Loucy (cell line): ENCODE measurements around the gene SORCS1.

ENCODE experiments used
- H2AFZ ChIP-seq: fragments of 200-600 bp; sonication (generic); 2 replicates; pipeline ENCODE4 v1.6.0; 2016; ENCODE audit warnings: antibody characterized with exemption, mild to moderate bottlenecking, low read length, moderate library complexity
- H3F3A ChIP-seq: fragments of 200-600 bp; 2 replicates; pipeline ENCODE4 v1.6.0; 2016; ENCODE audit warnings: antibody characterized with exemption, low read depth, mild to moderate bottlenecking
- H3K27me3 ChIP-seq: fragments of 200-600 bp; sonication (generic); 2 replicates; pipeline ENCODE4 v1.6.1; 2014; ENCODE audit warnings: low read length, mild to moderate bottlenecking; ENCODE audit not compliant: insufficient read depth, poor library complexity, severe bottlenecking
- H3K36me3 ChIP-seq: fragments of 200-600 bp; sonication (generic); 2 replicates; pipeline ENCODE4 v1.6.1; 2016; ENCODE audit warnings: low read length; ENCODE audit not compliant: insufficient read depth
- H3K4me1 ChIP-seq: fragments of 200-600 bp; sonication (generic); 2 replicates; pipeline ENCODE4 v1.5.1; 2014; ENCODE audit warnings: low read length, mild to moderate bottlenecking; ENCODE audit not compliant: insufficient read depth, poor library complexity, severe bottlenecking
- H3K4me2 ChIP-seq: fragments of 200-600 bp; sonication (generic); 2 replicates; pipeline ENCODE4 v1.6.0; 2014; ENCODE audit warnings: antibody characterized with exemption, low read length, low read depth, mild to moderate bottlenecking; ENCODE audit not compliant: poor library complexity, severe bottlenecking
- H3K4me3 ChIP-seq: fragments of 200-600 bp; sonication (generic); 2 replicates; pipeline ENCODE4 v1.5.1; 2014; ENCODE audit warnings: low read length, mild to moderate bottlenecking, mixed read lengths; ENCODE audit not compliant: poor library complexity, severe bottlenecking
- H3K79me2 ChIP-seq: fragments of 200-600 bp; sonication (generic); 2 replicates; pipeline ENCODE4 v1.6.1; 2014; ENCODE audit warnings: low read length; ENCODE audit not compliant: insufficient read depth
- H3K9ac ChIP-seq: fragments of 200-600 bp; sonication (generic); 2 replicates; pipeline ENCODE4 v1.6.0; 2014; ENCODE audit warnings: mild to moderate bottlenecking, low read depth, low read length, moderate library complexity; ENCODE audit not compliant: poor library complexity, severe bottlenecking
- H3K9me2 ChIP-seq: fragments of 200-600 bp; sonication (generic); replicated peaks from 2 replicates; pipeline ENCODE4 v1.6.1; 2016; ENCODE audit warnings: low read depth, low read length, mixed read lengths
- H3K9me3 ChIP-seq: fragments of 200-600 bp; sonication (generic); 2 replicates; pipeline ENCODE4 v1.6.1; 2014; ENCODE audit warnings: mild to moderate bottlenecking, antibody characterized with exemption, low read length, low read depth; ENCODE audit not compliant: insufficient read depth
- H4K20me1 ChIP-seq: fragments of 200-600 bp; sonication (generic); 2 replicates; pipeline ENCODE4 v1.6.0; 2014; ENCODE audit warnings: antibody characterized with exemption, low read length, mild to moderate bottlenecking; ENCODE audit not compliant: insufficient read depth, poor library complexity, severe bottlenecking
- CTCF ChIP-seq: fragments of 200-600 bp; sonication (generic); conservative IDR thresholded peaks from 2 replicates; pipeline ENCODE4 v1.5.1; 2014; ENCODE audit warnings: mild to moderate bottlenecking, antibody characterized with exemption, low read length
- EZH2phosphoT487 ChIP-seq: fragments of 200-600 bp; IDR thresholded peaks from 2 replicates; pipeline ENCODE4 v1.6.1; 2018; ENCODE audit warnings: antibody characterized with exemption, mild to moderate bottlenecking, moderate library complexity, borderline replicate concordance

SORCS1 gene

GRCh38 chr10:106999118-106999707 lies 165.3 kb downstream of the SORCS1 start:
- peak overlapping the region; percentile 3 for H3K4me2 ChIP-seq
- peaks cover 20% of the 10 kb centered on the region for H3K4me1 ChIP-seq
- H3K36me3 ChIP-seq, result no peaks in the 10 kb centered on the region
- H3K9me3 ChIP-seq, result no peaks in the 10 kb centered on the region
- TF ChIP-seq CTCF (no peak), EZH2phosphoT487 (no peak)
- H3K9ac ChIP-seq, result no peak overlapping the region
- H3K4me3 ChIP-seq, result no peak overlapping the region
- H3K79me2 ChIP-seq, result no peaks in the 10 kb centered on the region
- H4K20me1 ChIP-seq, result no peaks in the 10 kb centered on the region
- no peaks in the 10 kb centered on the region for H3K9me2 ChIP-seq
- H3F3A ChIP-seq, result no peaks in the 10 kb centered on the region
- H2AFZ ChIP-seq, result peak overlapping the region; percentile 94; the same call in 1 of the 2 replicates
- no peaks in the 10 kb centered on the region for H3K27me3 ChIP-seq

GRCh38 chr10:106997721-106998120 lies 166.8 kb downstream of the SORCS1 start:
- Histone ChIP-seq H4K20me1 (no peaks in the 10 kb centered on the region), H3K9me3 (no peaks in the 10 kb centered on the region), H3K36me3 (no peaks in the 10 kb centered on the region), H3K9me2 (no peaks in the 10 kb centered on the region), H3K79me2 (no peaks in the 10 kb centered on the region), H2AFZ (peak overlapping the region; percentile 94), H3K4me3 (no peak overlapping the region), H3F3A (no peaks in the 10 kb centered on the region), H3K4me2 (peak overlapping the region; percentile 23), H3K4me1 (peaks cover 20% of the 10 kb centered on the region), H3K27me3 (no peaks in the 10 kb centered on the region), H3K9ac (no peak overlapping the region)
- TF ChIP-seq CTCF (no peak), EZH2phosphoT487 (no peak)

- no peaks in the 10 kb centered on the region for H3K36me3 ChIP-seq
- H2AFZ ChIP-seq, result peak overlapping the region; percentile 23; the same call in 1 of the 2 replicates
- no peaks in the 10 kb centered on the region for H3K9me3 ChIP-seq
- H3F3A ChIP-seq, result no peaks in the 10 kb centered on the region
- H3K4me3 ChIP-seq, result no peak overlapping the region
- H3K4me2 ChIP-seq, result no peak overlapping the region
- H3K9me2 ChIP-seq, result no peaks in the 10 kb centered on the region
- H3K9ac ChIP-seq, result no peak overlapping the region
- H3K79me2 ChIP-seq, result no peaks in the 10 kb centered on the region
- TF ChIP-seq EZH2phosphoT487 (no peak), CTCF (no peak)
- H3K4me1 ChIP-seq, result peaks cover 20% of the 10 kb centered on the region
- no peaks in the 10 kb centered on the region for H3K27me3 ChIP-seq
- no peaks in the 10 kb centered on the region for H4K20me1 ChIP-seq
Observed at GRCh38 chr10:106996510-106996909, 168.0 kb downstream of the SORCS1 start.
